ENCODE measurements around the gene KIN.
"Not testable (repeated sequence)": the region's sequence is repeated elsewhere in the genome, so short reads cannot be mapped to it uniquely, and the experiment has no call there.

KIN gene

GRCh38 chr10:7788639-7789286, 970 bp upstream of the KIN start:
- CTCF ChIA-PET: interaction anchor here (1.6 to 1.9 kb wide), 2 partner anchors 30 to 1419 kb away, joined by 5 to 7 read pairs; partner anchors contain the start of gene TAF3
- no peak for DNase-seq (ENCODE audit: low read depth, low spot score)
- peak overlapping the region; percentile 98 for H3K4me3 ChIP-seq (ENCODE audit: low read depth, low read length)
- POLR2A ChIA-PET: interaction anchor here (0.5 to 2.7 kb wide), 6 partner anchors 9 to 54 kb away, joined by 3 to 19 read pairs (median 6); partner anchors contain the start of gene TAF3
- no peak for TF ChIP-seq CTCF (IDR thresholded peaks at IDR 0.05; ENCODE audit: insufficient read depth, low read length, missing control alignments)

- CTCF ChIA-PET: interaction anchor here (1.9 kb wide), 1 partner anchor 32 kb away, joined by 7 read pairs; the partner anchor contains the start of gene TAF3
- H3K4me3 ChIP-seq (ENCODE audit: low read depth, low read length): peak overlapping the region; percentile 98
- POLR2A ChIA-PET: interaction anchor here (0.6 to 2.7 kb wide), 6 partner anchors 10 to 674 kb away, joined by 3 to 19 read pairs (median 6); partner anchors contain the start of gene TAF3
- DNase-seq (ENCODE audit: low read depth, low spot score): no peak
- TF ChIP-seq CTCF (IDR thresholded peaks at IDR 0.05; ENCODE audit: insufficient read depth, low read length, missing control alignments): no peak
These were observed 490 bp downstream of the KIN start for GRCh38 chr10:7787150-7787856.

GRCh38 chr10:7786430-7786829, 1.4 kb downstream of the KIN start:
- CTCF ChIA-PET: no interaction called here
- DNase-seq (ENCODE audit: low read depth, low spot score): no peak
- POLR2A ChIA-PET: no interaction called here
- no peak for TF ChIP-seq CTCF (IDR thresholded peaks at IDR 0.05; ENCODE audit: insufficient read depth, low read length, missing control alignments)
- peak overlapping the region; percentile 98 for H3K4me3 ChIP-seq (ENCODE audit: low read depth, low read length)

GRCh38 chr10:7782194-7782593, 5.6 kb downstream of the KIN start:
- POLR2A ChIA-PET; H3K4me3 ChIP-seq (ENCODE audit: low read depth, low read length); CTCF ChIA-PET; DNase-seq (ENCODE audit: low read depth, low spot score): not testable (repeated sequence)

- CTCF ChIA-PET: no interaction called here
- no peak for DNase-seq (ENCODE audit: low read depth, low spot score)
- POLR2A ChIA-PET: interaction anchor here (0.7 kb wide), 1 partner anchor 9 kb away, joined by 3 read pairs; no protein-coding TSS in a partner anchor
- H3K4me3 ChIP-seq (ENCODE audit: low read depth, low read length): no peak overlapping the region
- no peak for TF ChIP-seq CTCF (IDR thresholded peaks at IDR 0.05; ENCODE audit: insufficient read depth, low read length, missing control alignments)
These were observed 11.0 kb downstream of the KIN start for GRCh38 chr10:7776777-7777176.

- TF ChIP-seq CTCF (IDR thresholded peaks at IDR 0.05; ENCODE audit: insufficient read depth, low read length, missing control alignments): no peak
- no peak overlapping the region for H3K4me3 ChIP-seq (ENCODE audit: low read depth, low read length)
- DNase-seq (ENCODE audit: low read depth, low spot score): no peak
- ChIA-PET POLR2A (no interaction called here), CTCF (interaction anchor here (0.7 kb wide), 1 partner anchor 28 kb away, joined by 3 read pairs; no protein-coding TSS in a partner anchor)
These were observed 13.7 kb downstream of the KIN start for GRCh38 chr10:7773845-7774801.

All from AG04449 (cell line).